ENCODE measurements around the gene PGS1. TPM values are rescaled to one million over a fixed set of nuclear protein-coding genes. Genes with fewer than 3 reads are reported as not detected.

Gene PGS1
- total RNA-seq, 4 donors from 2014 or later, result 30.4 to 40.3 (median 39.9) TPM

DNA sequence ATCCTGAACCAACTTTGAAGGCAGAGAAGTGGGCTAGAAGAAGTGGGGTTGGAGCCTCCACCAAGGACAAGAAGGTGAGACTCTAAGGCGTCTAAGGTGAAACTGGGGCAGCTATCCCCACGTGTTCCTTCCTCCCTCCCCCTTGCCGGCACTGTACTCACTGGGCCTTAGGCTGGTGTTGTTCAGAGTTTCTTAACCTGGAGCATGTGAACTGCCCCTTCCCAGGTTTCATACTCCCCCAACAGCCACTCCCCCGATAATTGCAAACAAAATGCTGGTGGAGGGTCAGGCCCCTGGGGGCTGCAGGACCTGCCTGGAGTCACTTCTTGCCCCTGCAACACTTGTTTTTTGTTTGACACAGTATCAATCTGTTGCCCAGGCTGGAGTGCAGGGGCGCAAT, 11.3 kb upstream of the PGS1 start:
- intact Hi-C loops (cut with DNase I; ENCODE audit: low total_unique reads), result no loop called here
- DNase-seq (ENCODE audit: low spot score in 2 of 2), result no peak

DNA sequence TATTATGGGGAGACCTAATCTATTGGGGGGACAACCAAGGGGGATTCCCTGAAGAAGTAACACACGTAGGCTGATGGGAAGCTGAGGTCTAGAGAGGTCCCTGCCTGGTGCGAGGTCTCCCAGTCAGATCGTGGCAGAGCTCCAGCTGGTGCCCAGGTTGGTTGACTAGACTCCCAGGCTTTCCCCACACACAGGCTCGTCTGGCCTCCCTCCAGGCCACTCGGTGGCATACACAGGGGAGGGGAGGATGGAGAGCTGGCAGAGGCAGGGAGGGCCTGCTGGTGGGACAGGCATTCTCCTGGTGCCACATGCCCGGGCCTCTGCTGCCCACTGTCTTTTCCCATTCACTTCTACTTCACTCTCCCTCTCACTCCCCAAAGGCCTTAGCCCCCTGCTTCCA, 10.1 kb upstream of the PGS1 start:
- no peak for DNase-seq (ENCODE audit: low spot score in 2 of 2)
- WGBS, 2 donors, result 72 to 76% methylated on average over 6 of the region's 6 CpGs
- intact Hi-C loops (cut with DNase I; ENCODE audit: low total_unique reads), result no loop called here

More for the DNA sequence above, 11.3 kb upstream of the PGS1 start:
- no peak overlapping the region for H3K4me3 ChIP-seq (ENCODE audit: low read depth, poor library complexity, severe bottlenecking)
- 85 to 92% methylated on average over 5 of the region's 5 CpGs for WGBS, 2 donors
- TF ChIP-seq, protein P1, sequence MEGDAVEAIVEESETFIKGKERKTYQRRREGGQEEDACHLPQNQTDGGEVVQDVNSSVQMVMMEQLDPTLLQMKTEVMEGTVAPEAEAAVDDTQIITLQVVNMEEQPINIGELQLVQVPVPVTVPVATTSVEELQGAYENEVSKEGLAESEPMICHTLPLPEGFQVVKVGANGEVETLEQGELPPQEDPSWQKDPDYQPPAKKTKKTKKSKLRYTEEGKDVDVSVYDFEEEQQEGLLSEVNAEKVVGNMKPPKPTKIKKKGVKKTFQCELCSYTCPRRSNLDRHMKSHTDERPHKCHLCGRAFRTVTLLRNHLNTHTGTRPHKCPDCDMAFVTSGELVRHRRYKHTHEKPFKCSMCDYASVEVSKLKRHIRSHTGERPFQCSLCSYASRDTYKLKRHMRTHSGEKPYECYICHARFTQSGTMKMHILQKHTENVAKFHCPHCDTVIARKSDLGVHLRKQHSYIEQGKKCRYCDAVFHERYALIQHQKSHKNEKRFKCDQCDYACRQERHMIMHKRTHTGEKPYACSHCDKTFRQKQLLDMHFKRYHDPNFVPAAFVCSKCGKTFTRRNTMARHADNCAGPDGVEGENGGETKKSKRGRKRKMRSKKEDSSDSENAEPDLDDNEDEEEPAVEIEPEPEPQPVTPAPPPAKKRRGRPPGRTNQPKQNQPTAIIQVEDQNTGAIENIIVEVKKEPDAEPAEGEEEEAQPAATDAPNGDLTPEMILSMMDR (IDR thresholded peaks at IDR 0.05), result no peak
- no peak for TF ChIP-seq POLR2A (IDR thresholded peaks at IDR 0.05)

DNA sequence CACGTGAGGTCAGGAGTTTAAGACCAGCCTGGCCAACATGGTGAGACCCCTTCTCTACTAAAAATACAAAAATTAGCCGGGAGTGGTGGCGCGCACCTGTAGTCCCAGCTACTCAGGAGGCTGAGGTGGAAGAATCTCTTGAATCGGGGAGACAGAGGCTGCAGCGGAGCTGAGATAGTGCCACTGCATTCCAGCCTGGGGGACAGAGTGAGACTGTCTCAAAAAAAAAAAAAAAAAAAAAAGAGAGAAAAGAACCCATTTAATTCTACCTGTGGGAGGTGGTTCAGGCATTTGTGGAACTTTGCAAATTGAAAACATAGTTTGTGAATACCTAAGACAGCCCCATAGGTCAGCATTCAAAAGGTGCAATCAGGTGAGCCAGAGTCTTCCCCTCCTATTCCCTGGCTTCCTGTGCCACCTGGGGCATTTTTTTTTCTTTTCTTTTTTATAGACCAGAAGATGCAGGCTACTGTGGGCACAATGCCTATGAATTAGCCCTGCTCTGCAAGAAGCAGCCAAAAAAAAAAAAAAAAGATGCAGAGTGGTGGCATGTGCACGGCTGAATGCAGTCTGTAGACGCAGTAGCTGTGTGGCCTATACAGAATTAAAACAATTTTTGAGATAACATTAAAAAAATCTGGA, 9.5 kb upstream of the PGS1 start:
- TF ChIP-seq, protein P1 (IDR thresholded peaks at IDR 0.05), result no peak
- no peak for TF ChIP-seq POLR2A (IDR thresholded peaks at IDR 0.05)
- intact Hi-C loops (cut with DNase I; ENCODE audit: low total_unique reads), result no loop called here
- H3K4me3 ChIP-seq (ENCODE audit: low read depth, poor library complexity, severe bottlenecking), result no peak overlapping the region
- 93 to 96% methylated on average over 8 of the region's 8 CpGs for WGBS, 2 donors
- DNase-seq (ENCODE audit: low spot score in 2 of 2), result no peak

More for the DNA sequence above, 10.1 kb upstream of the PGS1 start:
- no peak for TF ChIP-seq POLR2A (IDR thresholded peaks at IDR 0.05)
- TF ChIP-seq, protein P1 (IDR thresholded peaks at IDR 0.05), result no peak
- no peak overlapping the region for H3K4me3 ChIP-seq (ENCODE audit: low read depth, poor library complexity, severe bottlenecking)

DNA sequence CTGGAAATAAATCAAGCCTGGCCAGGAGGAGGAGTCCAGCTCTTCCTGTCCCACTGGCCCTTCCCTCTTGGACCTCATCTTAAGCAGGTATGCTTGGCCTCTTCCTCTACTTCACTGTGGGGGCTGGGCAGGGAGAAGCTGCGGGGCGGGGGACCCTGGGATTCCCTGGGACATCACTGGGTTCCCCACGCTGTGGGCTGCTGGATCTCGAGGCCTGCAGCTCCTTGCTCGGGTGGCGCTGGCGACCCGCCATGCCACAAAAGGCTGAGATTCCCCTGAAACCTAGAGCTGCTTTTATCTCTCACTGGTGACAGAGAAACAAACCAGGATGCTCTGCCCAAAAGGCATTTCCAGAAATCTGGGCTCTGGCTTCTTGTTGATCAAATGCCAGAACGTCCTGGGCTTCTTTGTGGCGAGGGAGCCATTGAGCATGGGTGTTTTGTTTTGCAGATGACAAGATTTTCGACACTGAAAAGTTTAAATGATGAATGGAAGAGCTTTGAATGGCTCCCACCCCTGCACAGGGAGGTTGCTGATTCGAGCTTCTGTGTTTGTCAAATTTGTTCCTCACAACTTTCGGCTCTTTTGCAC, 8.6 kb upstream of the PGS1 start:
- no peak overlapping the region for H3K4me3 ChIP-seq (ENCODE audit: low read depth, poor library complexity, severe bottlenecking)
- WGBS, 2 donors, result 67 to 69% methylated on average over 13 of the region's 13 CpGs
- intact Hi-C loops (cut with DNase I; ENCODE audit: low total_unique reads), result no loop called here
- no peak for TF ChIP-seq POLR2A (IDR thresholded peaks at IDR 0.05)
- TF ChIP-seq, protein P1 (IDR thresholded peaks at IDR 0.05), result no peak
- DNase-seq (ENCODE audit: low spot score in 2 of 2), result no peak

DNA sequence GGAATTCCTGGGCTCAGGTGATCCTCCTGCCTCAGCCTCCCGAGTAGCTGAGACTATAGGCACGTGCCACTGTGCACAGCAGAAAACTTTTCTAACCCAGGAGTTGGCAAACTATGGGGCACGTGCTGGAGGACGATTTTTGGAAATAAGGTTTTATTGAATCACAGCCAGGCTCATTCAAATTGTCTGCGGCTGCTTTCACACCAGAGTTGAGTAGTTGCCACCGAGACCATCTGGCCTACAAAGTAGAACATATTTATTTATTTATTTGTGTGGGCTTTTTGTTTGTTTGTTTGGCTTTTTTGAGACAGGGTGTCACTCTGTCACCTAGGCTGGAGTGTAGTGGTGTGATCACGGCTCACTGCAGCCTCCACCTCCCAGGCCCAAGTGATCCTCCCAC, 7.4 kb upstream of the PGS1 start:
- TF ChIP-seq, protein P1 (IDR thresholded peaks at IDR 0.05), result no peak
- TF ChIP-seq POLR2A (IDR thresholded peaks at IDR 0.05), result no peak
- H3K4me3 ChIP-seq (ENCODE audit: low read depth, poor library complexity, severe bottlenecking), result no peak overlapping the region
- WGBS, 2 donors, result 66 to 78% methylated on average over 7 of the region's 7 CpGs
- intact Hi-C loops (cut with DNase I; ENCODE audit: low total_unique reads), result no loop called here
- DNase-seq (ENCODE audit: low spot score in 2 of 2), result no peak
